DND-41 (cell line): Measurements from ENCODE around the gene WWC1.

Source experiments
- CTCF ChIP-seq: IDR thresholded peaks from 2 replicates; pipeline ENCODE4 v1.5.1; 2012; ENCODE audit warnings: borderline replicate concordance, low read length, moderate library complexity, mild to moderate bottlenecking; ENCODE audit not compliant: poor library complexity, severe bottlenecking; ENCODE audit errors: extremely low read depth
- EZH2 ChIP-seq: IDR thresholded peaks from 3 replicates; pipeline ENCODE4 v1.6.1; 2012; ENCODE audit warnings: borderline replicate concordance, low read depth, mild to moderate bottlenecking, moderate library complexity, low read length, inconsistent platforms; ENCODE audit not compliant: severe bottlenecking

- TF ChIP-seq EZH2 (no peak), CTCF (no peak)
Measured at GRCh38 chr5:168334695-168335094, 43.2 kb downstream of the WWC1 start.
